Adrenal gland (tissue), 5 donors: ENCODE measurements around the gene MC1R.

Source experiments
- POLR2A ChIP-seq, 2 donors: fragments of 450-650 bp; IDR thresholded peaks; one replicate each; pipeline ENCODE4 v1.6.1; 2017; ENCODE audit warnings: antibody characterized with exemption in 2 of 2, mild to moderate bottlenecking in 2 of 2, moderate library complexity in 1 of 2
- TF ChIP-seq, protein P1 (sequence below), 6 experiments: fragments of 450-650 bp in 4 of 6; fragments of 200-600 bp in 2 of 6; sonication (generic) in 1 of 6; IDR thresholded peaks; 1 replicate in 5 of 6; 2 replicates in 1 of 6; pipeline versions ENCODE4 v1.5.1 to v1.8.0; 2016 to 2021; ENCODE audit warnings: antibody characterized with exemption in 6 of 6, mild to moderate bottlenecking in 2 of 6, moderate library complexity in 1 of 6
- donor health status: DM: no; HTN: no; CAD: no.

DNA sequence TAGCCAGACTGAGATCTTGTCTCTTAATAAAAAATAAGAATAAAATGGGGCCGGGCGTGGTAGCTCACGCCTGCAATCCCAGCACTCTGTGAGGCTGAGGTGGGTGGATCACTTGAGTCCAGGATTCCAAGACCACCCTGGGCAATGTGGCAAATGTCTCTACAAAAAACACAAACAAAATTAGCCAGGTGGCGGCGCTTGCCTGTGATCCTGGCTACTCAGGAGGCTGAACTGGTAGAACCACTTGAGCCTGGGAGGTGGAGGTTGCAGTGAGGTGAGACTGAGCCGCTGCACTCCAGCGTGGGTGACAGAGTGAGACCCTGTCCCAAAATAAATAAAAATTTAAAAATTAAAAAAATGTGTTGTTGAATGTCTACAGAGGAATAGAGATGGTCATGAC is 27.0 kb downstream of the MC1R start:
- TF ChIP-seq POLR2A (IDR thresholded peaks at IDR 0.05) = no peak
- TF ChIP-seq, protein P1, sequence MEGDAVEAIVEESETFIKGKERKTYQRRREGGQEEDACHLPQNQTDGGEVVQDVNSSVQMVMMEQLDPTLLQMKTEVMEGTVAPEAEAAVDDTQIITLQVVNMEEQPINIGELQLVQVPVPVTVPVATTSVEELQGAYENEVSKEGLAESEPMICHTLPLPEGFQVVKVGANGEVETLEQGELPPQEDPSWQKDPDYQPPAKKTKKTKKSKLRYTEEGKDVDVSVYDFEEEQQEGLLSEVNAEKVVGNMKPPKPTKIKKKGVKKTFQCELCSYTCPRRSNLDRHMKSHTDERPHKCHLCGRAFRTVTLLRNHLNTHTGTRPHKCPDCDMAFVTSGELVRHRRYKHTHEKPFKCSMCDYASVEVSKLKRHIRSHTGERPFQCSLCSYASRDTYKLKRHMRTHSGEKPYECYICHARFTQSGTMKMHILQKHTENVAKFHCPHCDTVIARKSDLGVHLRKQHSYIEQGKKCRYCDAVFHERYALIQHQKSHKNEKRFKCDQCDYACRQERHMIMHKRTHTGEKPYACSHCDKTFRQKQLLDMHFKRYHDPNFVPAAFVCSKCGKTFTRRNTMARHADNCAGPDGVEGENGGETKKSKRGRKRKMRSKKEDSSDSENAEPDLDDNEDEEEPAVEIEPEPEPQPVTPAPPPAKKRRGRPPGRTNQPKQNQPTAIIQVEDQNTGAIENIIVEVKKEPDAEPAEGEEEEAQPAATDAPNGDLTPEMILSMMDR (IDR thresholded peaks at IDR 0.05) = no peak
